NCI-H2227 treated with DMSO at 0.1 percent for 48 hours (cell line): ENCODE results near the gene LZTS2.
"Not testable (repeated sequence)": the region's sequence is repeated elsewhere in the genome, so short reads cannot be mapped to it uniquely, and the experiment has no call there.

ENCODE experiments used
- DNase-seq: peaks from one replicate; lab custom pipeline; 2025; lab: John Stamatoyannopoulos, UW

The LZTS2 gene, protein sequence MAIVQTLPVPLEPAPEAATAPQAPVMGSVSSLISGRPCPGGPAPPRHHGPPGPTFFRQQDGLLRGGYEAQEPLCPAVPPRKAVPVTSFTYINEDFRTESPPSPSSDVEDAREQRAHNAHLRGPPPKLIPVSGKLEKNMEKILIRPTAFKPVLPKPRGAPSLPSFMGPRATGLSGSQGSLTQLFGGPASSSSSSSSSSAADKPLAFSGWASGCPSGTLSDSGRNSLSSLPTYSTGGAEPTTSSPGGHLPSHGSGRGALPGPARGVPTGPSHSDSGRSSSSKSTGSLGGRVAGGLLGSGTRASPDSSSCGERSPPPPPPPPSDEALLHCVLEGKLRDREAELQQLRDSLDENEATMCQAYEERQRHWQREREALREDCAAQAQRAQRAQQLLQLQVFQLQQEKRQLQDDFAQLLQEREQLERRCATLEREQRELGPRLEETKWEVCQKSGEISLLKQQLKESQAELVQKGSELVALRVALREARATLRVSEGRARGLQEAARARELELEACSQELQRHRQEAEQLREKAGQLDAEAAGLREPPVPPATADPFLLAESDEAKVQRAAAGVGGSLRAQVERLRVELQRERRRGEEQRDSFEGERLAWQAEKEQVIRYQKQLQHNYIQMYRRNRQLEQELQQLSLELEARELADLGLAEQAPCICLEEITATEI

GRCh38 chr10:100999742-101000126 is at the start of gene LZTS2:
TSS of gene LZTS2 (plus strand) at chr10:100999808. CDS start at chr10:101002539, 2,731 bp downstream.
- DNase-seq = no peak

DNA sequence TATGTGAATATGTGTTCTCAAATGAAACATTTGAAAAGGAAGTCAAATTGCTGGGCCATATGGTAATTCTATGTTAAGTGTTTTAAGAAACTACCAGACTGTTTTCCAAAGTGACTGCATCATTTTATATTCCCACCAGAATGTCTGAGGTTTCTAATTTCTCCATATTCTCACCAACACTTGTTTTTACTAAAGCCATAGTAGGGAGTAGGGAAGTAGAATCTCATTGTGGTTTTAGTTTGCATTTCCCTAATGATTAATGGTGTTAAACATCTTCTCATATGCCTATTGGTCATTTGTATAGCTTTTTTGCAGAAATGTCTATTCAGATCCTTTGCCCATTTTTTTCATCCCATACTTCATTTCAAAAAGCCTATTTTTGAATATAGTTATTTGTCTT is 39.4 kb upstream of the LZTS2 start:
- no peak for DNase-seq

- DNase-seq = no peak
Measured at GRCh38 chr10:100962351-100963080, 37.1 kb upstream of the LZTS2 start.

DNA sequence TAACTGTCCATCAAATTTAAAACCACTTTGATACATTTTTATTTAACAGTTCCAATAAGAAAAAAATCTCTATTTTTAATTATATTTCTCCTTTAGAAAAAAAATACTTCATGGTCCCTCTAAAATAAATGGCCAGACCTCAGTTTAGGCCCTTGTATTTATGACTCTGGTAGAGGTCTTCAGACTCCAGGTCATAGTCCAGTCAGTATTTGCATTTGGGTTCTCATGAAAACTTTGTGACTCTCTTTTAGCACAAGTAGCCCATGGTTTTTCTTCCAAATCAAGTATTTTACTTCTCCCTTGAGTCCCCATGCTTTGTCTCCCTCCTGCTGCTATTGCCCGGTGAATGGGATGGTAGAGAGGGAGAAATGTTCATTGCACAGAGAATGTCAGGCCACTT is 35.8 kb upstream of the LZTS2 start:
- DNase-seq = no peak

DNA sequence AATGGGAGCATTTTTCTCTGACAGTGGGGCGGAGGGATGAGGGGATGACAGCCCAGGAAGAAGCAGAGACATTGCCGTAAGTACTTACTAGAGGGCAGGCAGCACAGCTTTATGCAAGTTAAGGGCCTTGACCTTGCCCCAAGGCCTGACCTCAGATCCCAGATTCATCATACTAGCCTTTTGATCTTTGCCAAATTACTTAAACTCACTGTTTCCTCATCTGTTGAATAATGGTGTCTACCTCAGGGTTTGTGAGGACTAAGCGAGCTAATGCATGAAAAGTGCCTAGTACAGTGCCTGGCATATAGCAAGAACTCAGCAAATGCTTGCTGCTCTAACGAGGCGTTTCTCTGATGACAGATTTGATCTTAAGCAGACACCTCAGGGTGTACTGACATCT is 33.8 kb upstream of the LZTS2 start:
- no peak for DNase-seq

GRCh38 chr10:100966887-100967286 is 32.7 kb upstream of the LZTS2 start:
- DNase-seq = no peak

DNA sequence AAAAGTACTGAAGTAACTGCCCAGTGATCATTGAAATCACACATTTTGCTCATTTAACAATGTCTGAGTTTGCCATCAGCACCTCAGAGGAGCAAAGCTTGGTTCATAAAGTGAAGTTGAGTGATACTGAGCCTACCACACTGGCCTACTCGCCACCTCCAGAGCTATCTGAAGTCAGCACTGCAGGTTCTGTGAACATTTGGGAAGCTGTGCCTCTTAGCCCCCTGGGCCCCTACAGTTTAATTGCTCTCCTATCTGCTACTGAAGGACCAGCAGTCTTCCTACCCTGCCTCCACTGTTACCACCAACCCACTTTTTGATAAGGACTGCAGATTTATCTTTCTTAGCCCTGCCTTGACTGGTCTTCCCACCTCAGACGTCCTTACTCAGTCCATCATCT is 32.3 kb upstream of the LZTS2 start:
- no peak for DNase-seq

GRCh38 chr10:100968062-100968736 is 31.4 kb upstream of the LZTS2 start:
- DNase-seq = no peak

DNA sequence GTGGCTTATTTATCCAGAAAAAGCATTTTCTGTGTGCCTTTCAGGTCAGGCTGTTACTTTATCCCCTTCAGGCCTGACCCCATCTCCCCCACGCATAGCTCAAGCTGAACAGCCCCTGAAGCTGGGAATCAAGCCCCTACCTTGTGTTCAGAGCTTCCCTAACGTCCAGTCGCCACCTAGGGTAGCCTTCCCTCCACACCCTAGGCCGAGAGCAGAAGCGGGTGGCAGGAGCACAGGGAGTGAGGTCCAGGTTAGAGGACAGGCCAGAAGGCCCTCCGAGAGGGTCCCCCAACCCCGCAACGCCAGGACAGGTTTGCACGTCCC is 30.8 kb upstream of the LZTS2 start:
- no peak for DNase-seq

DNA sequence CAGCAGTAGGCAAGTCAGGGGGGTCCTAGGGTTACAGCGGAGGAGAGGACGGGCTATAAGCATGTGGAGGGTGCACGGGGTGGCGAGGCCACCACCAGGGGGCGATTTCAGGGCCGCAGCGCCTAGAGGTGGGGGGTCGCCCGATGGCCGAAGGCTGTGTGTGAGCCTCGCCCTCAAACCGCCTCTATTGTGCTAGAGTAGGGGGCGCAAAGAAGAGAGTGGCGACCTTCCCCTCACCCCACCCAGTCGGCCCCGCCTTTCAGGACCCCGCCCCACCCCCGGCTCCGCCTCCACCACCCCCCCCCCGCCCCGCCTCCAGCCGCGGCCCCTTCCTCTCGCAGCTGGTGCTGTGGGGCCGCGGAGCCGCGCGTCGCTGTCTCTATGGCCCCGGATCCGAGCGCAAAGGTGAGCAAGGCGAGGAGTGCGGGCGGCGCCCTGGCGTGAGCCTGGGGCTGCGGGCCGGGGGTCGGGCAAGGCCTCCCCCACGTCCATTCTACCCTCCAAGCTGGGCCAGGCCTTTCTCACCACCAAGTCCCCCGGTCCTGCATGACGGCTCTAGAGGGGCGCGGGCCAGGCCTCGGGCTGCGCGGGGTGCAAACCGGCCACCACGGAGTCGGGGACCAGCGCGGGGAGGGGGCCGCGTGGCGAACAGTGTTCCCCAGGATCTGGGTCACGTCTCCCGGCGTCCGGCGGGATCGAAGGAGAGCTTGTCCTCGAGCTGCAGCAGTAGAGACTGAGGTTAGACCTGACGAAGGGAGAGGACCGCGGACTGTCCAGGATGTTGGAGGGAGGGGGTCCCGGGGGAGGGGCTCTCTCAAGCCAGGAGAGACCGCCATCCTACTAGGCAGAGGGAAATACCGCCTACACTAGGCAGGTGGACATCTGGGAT is 30.2 kb upstream of the LZTS2 start, which contains the start of gene SEMA4G:
Gene SEMA4G (plus strand): TSS at position 318 of the 889 bp plus-strand sequence. CDS start 3,409 bp downstream, outside the sequence.
- DNase-seq = peak; percentile 34

DNA sequence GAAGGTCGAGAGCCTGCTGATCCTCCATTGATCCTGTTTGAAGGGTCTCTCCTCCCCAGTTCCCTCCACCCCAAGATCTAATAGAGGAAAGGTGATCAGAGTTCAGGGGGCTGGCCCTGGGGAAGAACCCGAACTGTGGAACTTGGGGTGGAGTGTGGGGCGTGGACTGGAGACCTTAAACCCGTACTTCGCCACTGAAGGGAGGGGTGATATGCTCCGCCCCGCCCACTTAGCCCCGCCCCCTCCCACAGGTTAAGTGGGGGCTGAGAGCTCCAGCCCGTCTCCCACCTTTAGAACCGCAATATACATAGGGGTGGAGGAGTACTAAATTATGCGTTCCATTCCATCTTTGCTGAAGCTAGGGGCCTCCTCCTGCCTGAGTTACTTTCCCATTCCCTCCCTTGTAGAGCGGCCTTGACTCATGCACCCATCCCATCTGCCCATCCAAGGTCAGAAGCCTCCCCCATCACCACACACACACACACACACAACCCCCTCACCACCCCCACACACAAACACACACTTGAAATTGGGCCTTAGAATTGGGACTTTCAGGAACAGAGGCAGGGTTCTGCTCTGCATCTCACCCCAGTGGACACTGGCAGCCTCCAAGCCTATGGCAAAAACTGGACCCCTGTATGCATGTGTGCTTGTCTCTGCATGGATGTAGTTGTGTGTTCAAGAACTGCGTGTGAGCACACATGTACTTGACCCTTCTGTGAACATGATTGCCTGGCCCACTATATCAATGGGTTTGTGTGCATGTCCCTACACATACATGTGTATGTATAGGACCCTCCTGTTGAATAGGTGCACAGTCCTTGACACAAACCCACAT is 29.3 kb upstream of the LZTS2 start:
- DNase-seq = no peak

DNA sequence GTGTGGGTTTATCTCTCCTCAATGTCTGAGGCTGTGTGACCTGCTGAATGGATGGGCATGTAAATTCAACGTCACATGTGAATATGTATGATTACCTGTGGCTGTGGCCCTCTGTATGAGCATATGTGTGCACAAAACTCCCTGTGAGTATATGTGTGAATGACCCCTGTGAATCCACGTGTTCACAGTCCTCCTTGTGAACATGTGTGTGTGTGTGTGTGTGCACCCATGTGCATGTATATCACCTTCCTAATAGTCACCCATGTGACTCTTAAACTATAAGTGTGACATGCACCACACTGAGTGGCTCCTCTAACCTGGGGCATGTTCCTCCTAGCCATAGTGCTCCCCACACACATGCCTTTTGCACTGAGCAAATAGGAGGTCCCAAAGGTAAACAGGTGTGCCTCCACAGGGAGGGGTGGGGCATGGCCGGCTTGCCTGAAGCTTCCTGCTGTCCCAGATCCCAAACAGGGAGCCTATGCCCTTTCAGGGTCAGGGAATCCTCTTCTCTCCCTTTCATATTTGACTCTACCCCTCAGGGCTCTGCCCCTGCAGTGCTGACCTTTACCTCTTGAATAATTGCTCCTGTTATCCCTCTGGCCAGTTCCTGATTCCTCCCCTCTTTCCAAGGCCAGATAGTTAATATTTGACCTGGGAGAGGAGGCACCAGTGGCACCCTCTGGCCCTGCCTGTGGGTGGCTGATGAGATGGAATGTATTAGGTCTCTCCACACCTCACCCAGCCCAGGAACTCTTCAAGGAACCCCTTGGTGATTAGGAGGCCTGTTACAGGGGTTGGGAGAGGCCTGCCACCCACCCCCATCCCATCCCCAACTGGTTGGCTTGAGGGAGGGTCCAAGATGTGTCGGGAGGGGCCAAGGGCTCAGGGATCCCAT is 28.4 kb upstream of the LZTS2 start:
- no peak for DNase-seq

- no peak for DNase-seq
Measured at GRCh38 chr10:100972115-100972903, 27.3 kb upstream of the LZTS2 start.

DNA sequence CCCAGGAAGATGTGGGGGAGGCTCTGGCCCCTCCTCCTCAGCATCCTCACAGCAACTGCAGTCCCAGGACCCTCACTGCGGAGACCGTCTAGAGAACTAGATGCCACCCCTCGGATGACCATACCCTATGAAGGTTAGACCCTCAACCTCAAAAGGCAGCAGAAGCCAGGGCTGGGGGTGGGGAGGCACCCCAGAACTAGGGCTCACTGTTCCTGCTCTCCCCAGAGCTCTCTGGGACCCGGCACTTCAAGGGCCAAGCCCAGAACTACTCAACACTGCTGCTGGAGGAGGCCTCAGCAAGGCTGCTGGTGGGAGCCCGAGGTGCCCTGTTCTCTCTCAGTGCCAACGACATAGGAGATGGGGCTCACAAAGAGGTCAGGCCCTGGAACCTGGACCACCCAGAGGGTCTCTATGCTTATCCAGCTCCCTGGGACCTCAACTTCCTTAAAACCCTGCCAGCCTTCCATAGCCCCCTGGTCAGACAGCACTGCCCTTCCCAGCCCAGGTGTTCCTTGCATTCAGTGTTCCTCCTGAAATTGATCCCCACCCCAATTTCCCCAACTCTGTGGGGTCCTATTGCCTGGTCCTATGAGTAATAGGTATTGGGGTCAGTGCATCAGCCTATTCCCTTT is 26.6 kb upstream of the LZTS2 start:
- DNase-seq = no peak

DNA sequence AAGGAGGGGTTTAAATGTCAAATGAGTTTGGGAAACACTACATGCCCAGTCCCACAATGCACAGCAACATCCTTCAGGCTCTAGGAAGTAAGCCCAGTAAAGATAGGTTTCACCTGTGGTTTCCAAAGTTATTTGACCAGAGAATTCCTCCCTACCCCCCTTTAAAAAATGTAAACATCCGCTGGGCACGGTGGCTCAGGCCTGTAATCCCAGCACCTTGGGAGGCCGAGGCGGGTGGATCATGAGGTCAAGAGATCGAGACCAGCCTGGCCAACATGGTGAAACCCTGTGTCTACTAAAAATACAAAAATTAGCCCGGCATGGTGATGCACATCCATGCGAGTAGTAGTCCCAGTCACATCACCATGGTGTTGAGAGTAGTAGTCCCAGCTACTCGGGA is 24.2 kb upstream of the LZTS2 start:
- DNase-seq = not testable (repeated sequence)

DNA sequence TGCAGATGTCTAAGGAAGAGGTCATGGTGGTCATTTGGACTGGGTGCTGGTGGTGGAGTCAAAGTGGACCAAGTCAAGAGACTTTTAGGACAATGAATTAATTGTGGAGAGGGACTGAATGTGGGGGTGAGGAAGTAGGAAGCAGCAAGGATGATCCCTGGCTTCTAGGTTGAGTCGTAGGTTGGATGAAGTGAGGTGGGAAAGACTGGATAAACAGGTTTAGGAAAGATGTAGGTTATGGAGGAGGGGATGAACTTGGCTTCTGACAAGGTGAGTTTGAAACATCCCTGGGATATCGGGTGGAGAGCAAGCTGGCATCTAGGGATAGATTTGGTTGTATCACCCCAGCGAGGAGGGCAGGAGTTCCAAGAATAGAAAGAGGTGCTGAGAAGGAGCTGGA is 22.7 kb upstream of the LZTS2 start:
- DNase-seq = no peak

DNA sequence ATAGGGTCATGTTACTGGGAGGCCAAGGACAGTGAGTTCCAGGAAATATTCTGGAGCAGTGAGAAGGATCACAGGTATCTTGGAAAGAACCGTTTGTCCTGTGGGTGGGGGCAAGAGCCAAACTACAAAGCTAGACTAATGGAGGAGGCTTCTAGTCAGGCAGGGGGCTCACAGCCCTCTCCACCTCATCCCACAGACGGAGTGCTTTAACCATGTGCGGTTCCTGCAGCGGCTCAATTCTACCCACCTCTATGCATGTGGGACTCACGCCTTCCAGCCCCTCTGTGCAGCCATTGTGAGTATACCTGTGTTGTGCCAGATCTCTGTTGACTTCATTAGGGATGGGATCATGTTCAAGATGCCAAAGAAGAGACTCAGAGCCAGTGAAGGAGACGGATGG is 22.2 kb upstream of the LZTS2 start:
- DNase-seq = no peak
